ENCODE data around the gene P2RX3.
"Not testable (repeated sequence)": the region's sequence is repeated elsewhere in the genome, so short reads cannot be mapped to it uniquely, and the experiment has no call there.

The P2RX3 gene

DNA sequence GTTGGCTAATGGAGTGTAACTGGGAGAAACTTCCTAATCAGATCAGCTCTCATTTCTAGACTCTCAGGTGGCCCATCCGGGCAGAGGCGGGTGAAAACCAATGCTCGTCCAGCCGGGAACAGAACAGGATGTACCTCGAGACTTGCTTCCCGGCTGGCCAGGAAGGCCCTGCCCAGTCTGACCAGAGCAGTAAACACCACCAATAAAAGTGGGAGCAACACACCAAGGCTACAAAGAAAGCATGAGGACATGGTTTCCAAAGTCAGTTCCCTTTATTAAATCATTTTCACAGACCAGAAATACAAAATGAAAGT lies 12.5 kb upstream of the P2RX3 start:
- no peak for DNase-seq

DNA sequence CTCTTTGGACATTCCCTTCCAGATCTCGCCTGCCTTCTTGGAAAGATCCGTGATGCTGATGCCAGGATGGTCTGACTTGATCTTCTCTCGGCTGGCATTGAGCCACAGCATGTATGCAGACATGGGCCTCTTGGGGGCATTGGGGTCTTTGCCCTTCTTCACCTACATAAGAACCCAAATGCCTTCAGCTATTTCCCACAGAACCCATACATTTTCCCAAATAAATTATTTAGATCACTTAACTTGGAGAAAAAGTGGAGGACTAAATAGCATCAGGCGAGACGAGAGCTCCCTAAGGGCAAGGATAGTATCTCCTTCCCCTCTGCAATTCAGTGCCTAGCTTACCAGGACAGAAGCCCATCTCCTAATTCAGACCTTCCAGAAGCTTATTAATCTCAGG lies 10.4 kb upstream of the P2RX3 start:
- DNase-seq = no peak

DNA sequence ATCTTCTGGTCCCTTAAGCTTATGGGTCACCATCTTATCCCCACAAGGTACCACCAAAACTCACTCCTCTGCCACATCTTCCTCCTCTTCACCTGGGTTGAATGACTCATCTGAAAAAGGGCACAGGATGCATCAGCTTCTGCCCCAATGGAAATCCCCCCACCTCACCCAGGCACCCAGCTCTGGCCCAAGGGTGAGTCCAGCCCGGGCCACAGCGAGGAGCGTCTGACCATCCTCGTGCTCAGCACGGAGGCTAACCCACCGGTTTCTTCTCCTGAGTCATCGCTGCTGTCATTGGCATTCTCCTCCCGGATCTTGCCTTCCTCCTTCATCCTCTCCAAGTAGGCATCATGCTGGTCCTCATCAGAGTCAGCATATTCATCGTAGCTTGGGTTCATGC lies 8.1 kb upstream of the P2RX3 start:
- DNase-seq = no peak

DNA sequence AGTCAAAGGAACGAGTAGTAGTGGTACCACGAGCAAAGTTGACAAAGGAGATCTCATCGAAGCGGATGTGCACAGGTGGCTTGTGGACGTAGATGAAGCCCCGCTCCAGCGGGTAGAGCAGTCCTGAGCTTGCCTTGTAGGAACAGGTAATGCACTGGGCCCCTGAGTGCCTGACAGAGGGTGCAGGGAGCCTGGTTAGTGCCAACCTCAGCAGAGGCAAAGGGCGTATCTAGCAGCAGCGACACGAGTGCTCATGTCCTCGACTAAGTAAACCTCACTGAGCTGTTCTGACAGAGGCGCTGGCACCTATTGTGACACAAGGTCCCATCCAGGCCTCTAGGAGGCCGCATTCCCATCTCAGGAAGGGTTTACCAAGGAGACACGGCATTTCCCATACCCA lies 6.4 kb upstream of the P2RX3 start:
- DNase-seq = no peak

DNA sequence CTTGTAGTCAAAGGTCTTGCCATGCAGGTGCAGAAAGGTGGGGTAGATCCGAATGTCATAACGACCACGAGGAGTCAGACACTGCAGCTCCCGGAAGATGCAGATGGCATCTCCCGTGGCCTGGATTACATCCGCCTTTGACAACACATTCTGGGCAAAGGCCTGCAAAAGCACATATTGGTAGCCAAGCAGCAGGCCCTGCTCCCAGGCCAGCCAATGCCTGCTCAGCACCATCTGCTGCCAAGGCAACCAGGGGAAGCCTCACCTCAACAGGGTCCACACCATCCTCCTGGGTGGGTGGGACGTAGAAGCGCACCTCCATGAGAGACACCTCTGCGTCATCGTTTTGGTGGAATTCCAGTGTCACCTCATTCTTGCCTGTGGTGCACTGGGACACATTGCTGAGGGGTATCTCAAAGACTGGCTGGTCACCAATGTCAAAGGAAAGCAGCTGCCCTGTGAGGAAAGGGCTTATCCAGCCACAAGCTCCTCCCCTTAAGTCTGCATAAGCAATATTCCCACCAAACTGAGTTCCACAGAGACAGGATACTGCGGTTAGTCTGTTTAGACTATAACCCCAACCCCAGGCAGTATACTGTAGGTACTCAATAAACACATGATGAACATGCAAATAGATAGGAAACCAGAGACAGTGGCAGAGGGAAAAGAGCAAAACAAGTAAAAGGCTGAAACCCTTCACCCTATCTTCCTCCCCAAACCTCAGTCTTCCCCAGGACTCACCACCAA lies 5.3 kb upstream of the P2RX3 start:
- no peak for DNase-seq

DNA sequence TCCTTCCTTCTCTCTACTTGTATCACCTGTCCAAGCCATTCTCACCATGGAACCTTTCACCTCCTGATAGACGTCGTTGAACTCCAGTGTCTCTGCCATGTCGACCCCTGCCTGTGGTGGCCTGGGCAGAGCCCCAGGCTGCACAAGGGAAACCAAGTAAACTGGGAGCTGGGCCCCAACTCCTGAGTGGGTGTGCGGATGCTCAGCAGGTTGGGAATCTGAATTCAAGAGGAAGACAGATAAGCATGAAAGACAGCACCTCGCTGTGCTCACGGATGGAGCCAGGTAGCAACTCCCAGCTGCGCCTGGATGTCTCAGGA lies 3.2 kb upstream of the P2RX3 start:
- no peak for DNase-seq

DNA sequence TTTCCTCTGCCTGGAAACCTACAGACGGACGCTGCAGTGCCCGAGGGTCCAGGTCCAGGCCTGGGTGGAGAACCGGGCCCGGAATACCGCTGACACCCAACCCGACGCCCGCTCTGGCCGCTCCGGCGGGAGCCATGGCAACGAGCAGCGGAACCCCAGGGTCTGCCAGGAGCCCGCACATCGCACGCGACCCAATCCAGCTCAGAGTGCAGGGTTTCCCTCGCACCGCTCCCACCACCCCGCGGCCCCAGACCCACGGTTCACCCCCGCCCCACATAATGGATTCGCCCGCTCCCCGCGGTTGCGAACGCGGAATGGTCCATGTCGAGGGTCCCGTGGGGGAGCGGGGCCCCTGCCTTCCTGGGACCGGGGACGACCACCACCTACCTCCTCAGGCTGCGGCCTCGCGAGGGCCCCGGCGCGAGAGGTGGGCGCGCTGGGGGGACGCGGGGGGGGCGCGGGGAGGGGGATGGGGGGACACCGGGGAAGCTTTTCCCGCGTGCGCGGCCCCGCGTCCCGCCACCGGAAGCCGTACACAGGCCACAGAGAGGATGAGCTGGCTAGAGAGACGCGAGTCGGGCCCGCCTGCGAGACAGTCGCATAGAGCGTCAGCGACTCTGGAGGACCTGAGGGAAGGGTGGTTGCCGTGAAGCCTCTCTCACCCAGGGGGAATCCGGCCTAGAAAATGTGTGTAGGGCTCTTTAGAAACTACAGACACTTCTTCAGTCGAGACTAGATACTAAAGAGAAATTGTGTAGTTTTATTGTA lies 2.6 kb upstream of the P2RX3 start, which contains the start of gene SSRP1:
SSRP1 (minus strand) TSS at position 550 of the 768 bp plus-strand sequence. CDS start 771 bp downstream, outside the sequence.
- DNase-seq = peak; percentile 90

DNA sequence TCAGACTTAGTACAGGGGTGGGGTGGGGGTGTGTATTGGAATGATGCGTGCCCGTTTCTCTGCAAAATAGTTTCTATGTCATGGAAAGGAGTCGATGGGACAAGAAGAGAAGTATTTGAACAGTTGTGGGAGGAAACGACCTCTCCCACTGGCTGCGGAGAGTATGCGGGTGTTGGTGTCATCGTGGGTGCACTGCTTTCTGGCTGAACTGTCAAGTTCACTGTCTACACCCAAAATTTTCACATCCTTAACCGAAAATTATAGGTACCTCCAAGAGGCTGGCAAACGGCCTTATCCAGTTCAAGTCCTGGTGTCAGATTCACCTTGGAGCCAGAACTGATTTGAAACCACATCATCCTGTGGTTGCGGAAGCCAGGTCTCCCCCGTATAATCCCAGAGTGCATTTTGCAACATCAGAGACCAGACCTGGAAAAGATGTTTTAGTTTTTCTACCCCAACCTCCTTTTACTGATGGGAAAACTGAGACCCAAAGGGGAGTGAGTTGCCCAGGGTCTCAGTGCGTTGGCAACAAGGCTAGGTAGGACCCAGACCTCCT lies 2.0 kb upstream of the P2RX3 start:
- DNase-seq = no peak

DNA sequence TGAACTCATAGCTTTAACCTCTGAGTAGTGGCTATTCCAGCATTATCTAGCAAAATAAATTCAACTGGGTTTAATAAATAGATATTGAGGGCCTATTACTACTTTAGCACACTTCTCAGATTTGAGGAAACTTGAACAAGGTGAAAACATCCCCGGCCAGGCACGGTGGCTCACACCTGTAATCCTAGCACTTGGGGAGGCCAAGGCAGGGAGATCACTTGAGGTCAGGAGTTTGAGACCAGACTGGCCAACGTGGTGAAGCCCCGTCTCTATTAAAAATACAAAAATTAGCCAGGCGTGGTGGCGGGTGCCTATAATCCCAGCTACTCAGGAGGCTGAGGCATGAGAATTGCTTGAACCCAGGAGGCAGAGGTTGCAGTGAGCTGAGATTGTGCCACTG lies 1.3 kb upstream of the P2RX3 start:
- not testable (repeated sequence) for DNase-seq

DNA sequence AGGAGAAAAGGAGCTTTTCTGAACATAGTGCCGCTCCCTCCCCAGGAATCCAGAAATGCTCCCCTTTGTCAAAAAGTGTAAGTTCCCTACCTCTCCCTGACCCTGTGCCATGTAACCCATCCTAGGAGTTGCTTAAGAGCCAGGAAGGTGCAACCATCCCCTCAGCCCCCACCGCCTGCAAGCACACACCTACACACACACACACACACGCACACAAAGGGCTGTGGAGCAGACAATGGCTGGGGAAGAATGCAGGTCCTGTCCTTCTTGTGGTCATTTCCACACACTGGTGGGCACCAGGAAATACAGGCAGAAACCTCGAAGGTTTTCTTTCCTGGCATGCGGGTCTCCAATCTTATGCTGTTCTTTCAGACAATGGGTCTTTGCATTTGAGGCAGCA lies 1.2 kb downstream of the P2RX3 start:
- DNase-seq = no peak

DNA sequence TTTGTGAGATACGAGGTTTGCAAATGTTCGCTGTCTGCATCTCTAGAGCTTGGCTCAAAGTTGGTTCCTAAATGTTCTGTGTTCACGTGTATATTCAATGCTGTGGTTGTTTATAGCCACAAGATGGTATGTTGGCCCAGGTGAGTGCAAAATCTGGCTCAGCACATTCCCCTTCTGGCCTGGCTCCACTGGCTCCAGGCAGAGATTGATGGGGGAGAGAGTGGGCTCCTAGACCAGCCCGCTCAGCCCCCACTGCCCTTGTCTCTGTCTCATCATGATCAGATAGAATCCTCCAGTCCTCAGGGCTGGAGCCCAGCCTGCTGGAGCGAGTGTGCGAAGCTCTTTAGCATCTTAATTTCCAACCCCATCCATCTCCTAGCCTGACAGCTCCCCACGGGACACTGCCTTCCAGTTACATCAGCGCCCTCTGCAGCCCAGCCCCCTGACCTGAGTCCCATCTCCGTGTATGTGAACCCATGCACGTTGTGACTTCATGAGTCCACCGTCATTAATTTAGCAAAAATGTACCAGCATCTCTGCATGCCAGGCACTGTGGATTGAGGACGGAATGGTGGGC lies 2.0 kb downstream of the P2RX3 start:
- DNase-seq = no peak

DNA sequence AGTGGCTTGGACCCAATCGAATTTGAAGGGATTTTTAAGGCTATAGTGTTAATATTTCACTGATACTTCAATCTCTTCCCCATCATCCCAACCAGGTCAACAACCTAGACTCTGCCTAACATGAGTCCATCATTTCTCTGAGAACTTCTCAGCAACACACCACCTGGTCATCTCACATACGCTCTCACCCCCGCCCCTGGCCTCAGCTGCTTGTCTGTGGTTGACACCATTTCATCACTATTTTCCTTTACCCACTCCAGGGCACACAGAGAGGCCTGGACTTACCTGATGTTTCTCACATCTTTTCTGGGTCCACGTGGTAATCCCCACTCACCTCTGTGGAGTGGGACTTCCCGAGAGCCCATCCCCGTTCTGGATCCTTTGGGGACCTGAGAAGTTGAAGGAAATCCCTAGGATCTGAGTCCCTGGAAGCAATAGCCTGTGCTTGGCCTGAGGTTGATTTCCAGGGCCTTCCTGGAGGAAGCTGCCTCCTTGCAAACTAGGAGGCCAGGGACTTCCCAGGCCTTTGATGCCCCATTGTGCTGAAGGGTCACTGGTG lies 3.2 kb downstream of the P2RX3 start:
- no peak for DNase-seq

DNA sequence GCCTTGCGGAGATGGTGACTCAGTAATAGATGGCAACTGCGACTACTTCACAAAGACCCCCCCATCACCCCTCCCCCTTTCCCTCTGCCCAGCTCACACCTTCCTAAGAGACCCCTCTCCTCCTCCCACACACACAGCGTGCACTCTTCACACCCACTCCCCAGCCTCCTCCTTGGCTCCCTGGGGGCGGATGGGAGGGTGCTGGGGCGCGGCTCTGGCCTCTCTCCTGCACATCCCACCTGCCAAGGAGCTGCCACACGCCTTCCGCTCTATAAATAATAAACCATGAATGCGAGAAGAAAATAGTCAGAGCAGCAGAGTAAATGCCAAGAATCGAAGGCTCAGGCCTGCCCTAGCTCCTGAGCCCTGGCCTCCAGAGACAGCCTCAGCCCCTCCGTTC lies 4.5 kb downstream of the P2RX3 start:
- no peak for DNase-seq

DNA sequence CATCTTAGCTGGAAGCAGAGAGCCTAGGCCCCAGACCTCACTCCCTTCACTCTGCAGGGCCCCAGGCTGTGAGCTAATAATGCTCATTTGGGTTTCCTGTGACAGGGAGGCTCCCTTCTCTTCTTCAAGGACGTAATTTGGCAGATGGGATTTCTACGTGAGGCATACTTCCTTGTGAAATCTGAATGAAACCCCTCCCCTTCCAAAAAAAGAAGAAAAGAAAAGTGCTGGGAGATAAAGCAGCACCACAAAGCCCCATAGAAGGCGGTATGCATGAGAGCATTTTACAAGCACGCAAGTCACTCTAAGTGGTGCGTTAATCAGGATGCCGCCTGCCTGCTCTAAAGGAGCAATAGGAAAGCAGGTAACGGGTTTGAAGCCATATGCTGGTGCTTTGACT lies 5.7 kb downstream of the P2RX3 start:
- no peak for DNase-seq

DNA sequence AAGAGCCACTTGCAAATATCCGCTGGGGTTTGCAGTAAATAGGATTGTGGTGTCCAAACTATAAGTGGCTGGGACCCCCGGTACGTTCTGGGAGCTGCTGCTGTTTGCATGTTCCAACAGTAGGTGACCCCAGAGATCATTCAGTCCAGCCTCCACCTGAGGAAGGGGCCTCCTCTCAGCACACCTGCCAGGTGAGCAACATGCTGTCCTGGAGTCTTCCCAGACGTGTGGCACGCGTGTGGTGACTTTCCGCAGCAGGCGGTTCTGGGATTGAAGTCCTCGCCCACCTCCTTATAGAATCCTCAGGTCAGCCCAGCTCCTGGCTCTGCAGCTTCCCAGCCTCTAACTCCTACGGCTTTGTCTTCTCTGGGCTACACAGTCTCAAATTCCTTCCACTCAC lies 6.7 kb downstream of the P2RX3 start:
- no peak for DNase-seq

DNA sequence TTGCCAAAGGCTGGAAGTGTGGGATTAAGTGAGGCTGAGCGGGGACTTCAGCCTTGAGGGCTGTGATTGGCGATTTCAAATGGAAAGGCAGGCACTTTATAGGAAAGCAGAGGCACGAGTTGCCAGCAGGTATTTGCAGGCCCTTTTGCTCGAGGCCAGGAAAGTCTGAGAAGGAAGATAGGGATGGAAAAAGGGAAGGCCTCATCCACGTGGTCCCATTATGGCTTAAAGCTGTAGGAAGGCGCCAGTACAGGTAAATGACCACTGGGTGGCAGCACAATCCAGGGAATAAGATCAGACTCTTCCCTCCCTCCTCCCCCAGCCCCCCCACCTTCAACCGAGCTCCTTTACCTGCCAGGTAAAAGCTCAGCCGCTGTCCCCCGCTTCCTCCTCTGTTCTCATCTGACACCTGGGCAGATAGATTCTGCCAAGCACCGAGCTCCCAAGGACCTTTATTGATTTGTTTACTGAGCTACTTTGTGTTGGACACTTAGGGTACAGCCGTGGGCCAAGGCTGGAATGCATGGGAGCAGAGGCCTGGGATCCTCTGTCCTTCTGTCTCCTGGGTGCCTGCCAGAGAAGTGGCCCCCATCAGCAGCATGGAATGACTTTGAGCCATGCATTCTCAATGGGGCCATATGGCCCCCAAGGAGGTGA lies 7.5 kb downstream of the P2RX3 start:
- peak; percentile 60 for DNase-seq

DNA sequence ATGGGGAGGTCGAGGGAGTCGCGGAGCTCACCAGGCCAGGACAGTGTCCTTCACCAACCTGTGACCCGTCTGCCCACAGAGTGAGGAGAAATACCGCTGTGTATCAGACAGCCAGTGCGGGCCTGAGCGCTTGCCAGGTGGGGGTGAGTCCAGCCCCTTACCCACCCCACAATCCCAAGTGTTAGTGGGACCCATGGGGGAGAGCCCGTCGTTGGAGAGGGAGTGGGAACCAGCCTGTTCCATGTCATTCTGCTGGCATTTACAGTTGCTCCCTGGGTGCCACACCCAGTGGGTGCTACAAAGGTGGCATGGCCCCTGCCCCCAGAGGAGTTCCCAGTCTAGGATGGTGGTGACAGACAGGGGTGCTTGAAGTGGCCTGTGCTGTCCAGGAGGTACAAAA lies 9.2 kb downstream of the P2RX3 start:
- no peak for DNase-seq

DNA sequence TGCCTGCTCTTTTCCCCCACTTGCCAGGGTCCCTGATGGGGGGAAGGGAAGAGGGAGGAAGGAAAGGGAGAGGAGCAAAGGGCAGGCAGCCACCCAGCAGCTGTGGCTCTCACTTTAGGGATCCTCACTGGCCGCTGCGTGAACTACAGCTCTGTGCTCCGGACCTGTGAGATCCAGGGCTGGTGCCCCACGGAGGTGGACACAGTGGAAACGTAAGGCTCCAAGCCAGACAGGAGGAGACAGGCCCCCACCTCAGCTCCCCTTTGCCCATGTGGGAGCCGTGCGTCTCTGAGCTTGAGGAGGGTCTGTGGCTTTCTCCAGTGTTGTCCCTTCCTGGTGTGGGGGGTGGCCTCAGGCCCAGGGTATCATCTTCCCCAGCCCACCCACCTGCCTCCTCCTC lies 9.9 kb downstream of the P2RX3 start:
- DNase-seq = no peak

DNA sequence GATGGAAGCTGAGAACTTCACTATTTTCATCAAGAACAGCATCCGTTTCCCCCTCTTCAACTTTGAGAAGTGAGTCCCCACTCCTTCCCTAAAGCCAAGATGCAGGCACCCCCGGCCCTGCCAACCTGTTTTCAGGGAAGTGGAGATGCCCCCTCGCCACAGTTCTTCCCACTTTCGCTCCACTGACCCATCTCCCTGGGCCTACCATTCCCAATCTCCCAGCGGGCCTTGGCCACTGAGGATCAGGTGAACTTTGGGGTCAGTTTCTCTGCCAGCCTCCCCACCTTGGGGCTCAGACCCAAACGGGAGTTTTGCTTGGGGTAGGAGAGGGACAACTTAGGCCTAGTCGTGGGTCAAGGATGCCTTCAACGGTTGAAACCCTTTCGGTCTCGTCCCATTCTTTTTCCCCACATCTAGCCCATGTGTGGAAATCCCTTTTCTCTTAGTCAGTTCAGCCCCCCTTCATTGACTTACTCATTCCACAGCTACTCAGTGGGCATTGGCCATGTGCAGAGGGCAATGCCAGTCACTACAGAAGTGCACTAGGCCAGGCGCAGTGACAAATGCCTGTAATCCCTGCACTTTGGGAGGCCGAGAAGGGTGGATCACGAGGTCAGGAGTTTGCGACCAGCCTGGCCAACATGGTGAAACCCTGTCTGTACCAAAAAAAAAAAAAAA lies 10.6 kb downstream of the P2RX3 start:
- no peak for DNase-seq

DNA sequence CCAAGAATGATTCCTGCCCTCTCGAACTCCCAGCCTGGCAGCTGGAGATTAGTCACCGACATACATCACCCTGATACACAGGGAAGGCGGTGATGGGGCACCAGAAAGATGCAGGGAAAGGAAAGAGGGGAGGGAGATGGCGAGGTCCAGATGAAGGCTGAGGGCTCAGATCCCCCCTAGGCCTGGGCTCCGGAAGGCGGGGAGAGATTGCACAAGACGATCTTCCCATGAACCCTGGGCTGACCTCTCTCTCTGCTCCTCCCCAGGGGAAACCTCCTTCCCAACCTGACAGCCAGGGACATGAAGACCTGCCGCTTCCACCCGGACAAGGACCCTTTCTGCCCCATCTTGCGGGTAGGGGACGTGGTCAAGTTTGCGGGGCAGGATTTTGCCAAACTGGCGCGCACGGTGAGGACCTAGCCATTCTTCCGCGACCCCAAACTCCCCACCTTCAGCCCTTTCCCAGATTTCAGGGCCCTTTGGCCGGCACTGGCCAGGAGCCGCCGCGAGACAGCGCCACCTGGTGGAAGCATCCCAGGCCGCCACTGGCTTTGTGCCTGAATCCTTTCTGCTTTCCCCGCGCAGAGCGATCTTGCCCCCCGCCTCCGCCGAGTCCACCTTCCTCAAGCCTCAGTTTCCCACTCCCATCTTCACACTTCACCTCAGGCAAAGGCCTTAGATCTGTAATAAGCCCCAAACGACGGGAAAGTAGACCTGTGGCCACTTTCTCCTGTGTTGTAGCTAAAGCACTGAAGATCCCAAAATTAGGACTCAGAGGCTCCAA lies 11.5 kb downstream of the P2RX3 start:
- peak; percentile 37 for DNase-seq

DNA sequence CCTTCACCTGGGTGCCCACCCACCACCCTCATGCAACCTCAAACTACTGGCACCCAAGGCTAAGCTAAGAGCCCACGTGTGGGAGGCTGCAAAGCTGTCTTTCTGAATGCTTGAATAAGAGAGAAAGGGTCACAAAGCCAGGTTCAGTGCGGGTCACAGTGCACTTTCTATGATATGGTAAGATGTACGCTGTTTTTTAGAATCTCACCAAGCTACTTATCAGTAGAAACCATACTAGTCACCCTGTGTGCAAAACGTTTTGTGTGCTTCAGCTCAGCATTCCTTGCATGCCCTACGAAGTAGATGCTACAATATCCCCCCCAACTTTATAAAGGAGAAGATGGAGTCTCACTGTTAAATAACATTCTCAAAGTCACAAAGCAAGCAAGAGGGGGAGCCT lies 14.9 kb downstream of the P2RX3 start:
- DNase-seq = no peak

DNA sequence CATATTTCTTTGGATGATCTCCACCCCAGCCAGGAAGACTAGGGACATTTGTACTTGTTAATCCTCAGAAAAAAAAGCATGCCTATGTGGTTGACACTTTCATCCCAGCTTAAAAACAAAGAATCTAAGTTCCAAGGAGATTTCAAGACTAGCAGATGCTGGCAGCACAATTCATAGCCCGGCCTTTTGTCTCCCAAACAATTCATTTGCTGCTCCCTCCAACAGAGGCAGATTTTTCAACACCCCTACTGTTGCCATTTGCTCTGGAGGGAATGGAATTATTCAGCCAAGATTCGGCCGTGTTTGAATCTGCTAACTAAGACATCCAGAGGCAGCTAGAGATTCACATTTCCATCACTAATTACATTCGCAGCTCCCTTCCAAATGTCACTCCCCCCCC lies 15.3 kb downstream of the P2RX3 start:
- DNase-seq = no peak

All from CD4-positive, alpha-beta T cell treated with Interferon gamma for 1 hour (primary cell).